GM18499 (cell line): Measurements from ENCODE around the gene CRYL1.

Experiments
- ATAC-seq: cut with Tn5 transposase; IDR thresholded peaks from one replicate; pipeline ENCODE4 v1.9.1; 2021; ENCODE audit warnings: moderate number of reproducible peaks; ENCODE audit not compliant: insufficient read depth, unreplicated experiment

Gene CRYL1

GRCh38 chr13:20388184-20388583, 137.5 kb downstream of the CRYL1 start:
- no peak for ATAC-seq

GRCh38 chr13:20387441-20387971, 138.2 kb downstream of the CRYL1 start:
- no peak for ATAC-seq

- ATAC-seq: no peak
Observed at GRCh38 chr13:20387006-20387405, 138.7 kb downstream of the CRYL1 start.

GRCh38 chr13:20383058-20383457, 142.6 kb downstream of the CRYL1 start:
- no peak for ATAC-seq

GRCh38 chr13:20381401-20381800, 144.3 kb downstream of the CRYL1 start:
- no peak for ATAC-seq

- ATAC-seq: no peak
Observed at GRCh38 chr13:20378721-20379120, 146.9 kb downstream of the CRYL1 start.

- no peak for ATAC-seq
Observed at GRCh38 chr13:20377720-20378119, 147.9 kb downstream of the CRYL1 start.

- ATAC-seq: no peak
Observed at GRCh38 chr13:20375871-20376270, 149.8 kb downstream of the CRYL1 start.

GRCh38 chr13:20373861-20374260, 151.8 kb downstream of the CRYL1 start:
- ATAC-seq: no peak

GRCh38 chr13:20371825-20372224, 153.8 kb downstream of the CRYL1 start:
- ATAC-seq: no peak

- no peak for ATAC-seq
Observed at GRCh38 chr13:20370815-20371421, 154.7 kb downstream of the CRYL1 start.

GRCh38 chr13:20369886-20370361, 155.7 kb downstream of the CRYL1 start:
- ATAC-seq: peak; percentile 69

- ATAC-seq: no peak
Observed at GRCh38 chr13:20366056-20366455, 159.6 kb downstream of the CRYL1 start.

- no peak for ATAC-seq
Observed at GRCh38 chr13:20363603-20364002, 162.1 kb downstream of the CRYL1 start.

GRCh38 chr13:20363172-20363571, 162.5 kb downstream of the CRYL1 start:
- no peak for ATAC-seq

GRCh38 chr13:20362484-20363041, 163.1 kb downstream of the CRYL1 start:
- ATAC-seq: no peak

- no peak for ATAC-seq
Observed at GRCh38 chr13:20360835-20361412, 164.7 kb downstream of the CRYL1 start.

- ATAC-seq: no peak
Observed at GRCh38 chr13:20360041-20360491, 165.6 kb downstream of the CRYL1 start.

GRCh38 chr13:20359335-20359734, 166.3 kb downstream of the CRYL1 start:
- no peak for ATAC-seq

GRCh38 chr13:20358022-20358421, 167.6 kb downstream of the CRYL1 start:
- no peak for ATAC-seq

GRCh38 chr13:20356444-20356843, 169.2 kb downstream of the CRYL1 start:
- no peak for ATAC-seq

GRCh38 chr13:20354722-20355121, 170.9 kb downstream of the CRYL1 start:
- ATAC-seq: no peak
